GM12875 (cell line): ENCODE results near the gene NIPAL4.

Experiments
- H3K4me3 ChIP-seq: one replicate; pipeline ENCODE4 v1.5.1; 2011; ENCODE audit warnings: low read depth, low read length, control low read depth
- CTCF ChIP-seq: IDR thresholded peaks from 2 replicates; pipeline ENCODE4 v1.5.1; 2011; ENCODE audit warnings: low read depth, mild to moderate bottlenecking, control low read depth, inconsistent platforms, low read length, moderate library complexity, borderline replicate concordance; ENCODE audit not compliant: insufficient read depth

NIPAL4 gene

GRCh38 chr5:157523976-157524375 is 64.0 kb downstream of the NIPAL4 start:
- no peak for TF ChIP-seq CTCF

More at GRCh38 chr5:157523976-157524375, 64.0 kb downstream of the NIPAL4 start:
- H3K4me3 ChIP-seq, result no peak overlapping the region
